CD1c-positive myeloid dendritic cell (primary cell): ENCODE data around the gene TMEM222.
"Not testable (repeated sequence)": the region's sequence is repeated elsewhere in the genome, so short reads cannot be mapped to it uniquely, and the experiment has no call there.

Source experiments
- DNase-seq: peaks from one replicate; pipeline ENCODE4 v3.0.0-alpha.2; 2016; ENCODE audit errors: extremely low spot score

TMEM222 gene

GRCh38 chr1:27380224-27380623 lies 58.3 kb downstream of the TMEM222 start:
- no peak for DNase-seq

DNA sequence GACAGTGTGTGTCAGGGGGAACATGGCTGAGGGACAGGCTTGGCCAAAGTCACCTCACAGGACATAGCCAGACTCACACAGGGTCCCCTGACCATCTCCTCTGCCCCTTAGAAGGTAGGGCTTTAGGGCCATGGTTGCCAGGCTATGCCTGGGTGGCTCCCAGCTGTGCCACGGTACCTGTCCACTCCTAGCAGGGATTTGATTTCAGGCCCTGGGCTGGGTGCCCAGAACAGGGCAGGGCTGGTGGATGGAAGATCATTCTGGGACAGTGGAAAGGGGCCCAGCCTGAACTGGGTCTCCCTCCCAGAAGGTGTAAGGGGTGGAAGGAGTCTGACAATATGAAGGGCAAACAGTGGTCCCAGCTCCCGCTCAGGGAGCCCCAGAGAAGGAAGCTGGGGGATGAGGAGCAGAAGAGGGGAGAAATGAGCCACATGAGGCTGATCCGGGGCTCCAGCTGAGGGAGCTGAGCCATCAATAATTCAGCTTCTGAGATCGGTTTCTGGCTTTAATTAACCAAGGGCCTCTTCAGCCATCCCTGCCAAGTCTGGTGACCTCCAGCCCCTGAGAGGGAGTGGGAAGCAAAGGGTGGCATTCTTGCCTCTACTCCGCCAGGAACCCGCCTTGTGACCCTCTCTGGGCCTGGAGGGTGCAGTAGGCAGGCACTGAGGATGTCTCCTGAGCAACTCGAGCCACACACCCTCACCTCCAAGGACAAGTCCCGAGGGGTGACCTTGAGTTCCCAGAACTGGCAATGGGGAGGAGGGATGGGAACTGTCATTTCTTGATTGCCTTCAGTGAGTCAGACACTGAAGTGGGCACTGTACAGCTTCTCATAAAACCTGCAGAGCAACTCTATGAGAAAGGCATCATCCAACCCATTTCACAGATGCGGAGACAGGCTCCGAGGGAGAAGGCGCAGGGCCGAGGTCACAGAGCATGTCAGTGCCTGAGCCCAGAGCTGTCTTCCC lies 59.1 kb downstream of the TMEM222 start:
- no peak for DNase-seq

- DNase-seq = no peak
Measured at GRCh38 chr1:27381969-27382762, 60.2 kb downstream of the TMEM222 start.

DNA sequence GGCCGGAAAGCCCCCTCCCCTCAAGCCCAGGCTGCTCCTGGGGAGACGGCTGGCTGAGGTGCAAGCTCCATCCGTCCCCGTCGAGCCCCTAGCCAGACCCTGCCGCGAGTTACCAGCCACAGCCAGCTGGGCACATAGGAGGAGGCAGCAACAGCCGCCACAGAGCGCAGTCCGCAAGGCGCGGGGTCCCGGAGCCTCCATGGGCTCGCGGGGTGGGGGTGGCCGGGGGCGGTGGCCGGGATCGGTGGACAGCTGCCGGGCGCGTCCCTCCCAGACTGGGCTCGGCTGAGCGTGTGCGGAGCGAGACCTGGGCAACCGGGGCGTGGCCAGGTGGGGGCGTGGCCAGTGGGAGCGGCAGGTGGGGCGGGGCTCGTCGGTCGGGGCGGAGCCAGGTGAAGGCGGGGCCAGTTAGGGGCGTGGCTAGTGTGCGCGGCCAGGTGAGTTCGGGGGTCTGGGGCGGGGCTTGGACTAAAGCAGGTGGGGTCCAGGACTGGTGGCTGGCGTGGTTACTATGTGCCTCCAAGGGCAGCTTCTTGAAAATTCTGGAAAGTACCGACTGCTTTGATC lies 61.2 kb downstream of the TMEM222 start, which contains the start of gene CD164L2:
CD164L2 (minus strand) TSS at position 295 of the 567 bp plus-strand sequence; CDS start at position 201, 94 bp downstream.
- DNase-seq = no peak

DNA sequence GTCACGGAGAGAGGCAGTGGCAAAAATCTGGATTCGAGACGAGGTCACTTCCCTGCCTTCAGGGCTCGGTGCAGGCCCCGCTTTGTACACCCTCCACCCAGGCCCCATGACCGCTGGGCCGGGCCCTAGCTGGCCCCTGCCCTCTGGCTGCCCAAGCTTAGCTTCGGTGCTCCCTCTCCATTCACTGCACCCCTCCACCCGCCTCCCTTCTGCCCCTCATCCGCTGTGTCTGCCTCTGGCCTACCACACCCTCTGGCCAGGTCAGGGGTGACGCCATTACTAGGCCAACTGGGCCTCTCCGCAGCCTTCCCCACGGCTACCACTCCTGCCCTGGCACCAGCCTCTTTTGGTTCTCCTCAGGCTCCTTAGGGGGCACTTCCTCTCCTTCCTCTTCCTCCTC lies 61.7 kb downstream of the TMEM222 start:
- no peak for DNase-seq

DNA sequence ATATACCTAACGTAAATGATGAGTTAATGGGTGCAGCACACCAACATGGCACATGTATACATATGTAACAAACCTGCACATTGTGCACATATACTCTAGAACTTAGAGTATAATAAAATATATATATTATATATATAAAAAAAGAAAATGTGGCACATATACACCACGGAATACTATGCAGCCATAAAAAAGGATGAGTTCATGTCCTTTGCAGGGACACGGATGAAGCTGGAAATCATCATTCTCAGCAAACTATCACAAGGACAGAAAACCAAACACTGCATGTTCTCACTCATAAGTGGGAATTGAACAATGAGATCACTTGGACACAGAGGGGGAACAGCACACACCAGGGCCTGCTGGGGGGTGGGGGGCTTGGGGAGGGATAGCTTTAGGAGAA lies 62.8 kb downstream of the TMEM222 start:
- DNase-seq = not testable (repeated sequence)
